Endometrial microvascular endothelial cells (primary cell): Measurements from ENCODE around the gene RAVER1. TPM values are rescaled to one million over a fixed set of nuclear protein-coding genes. Genes with fewer than 3 reads are reported as not detected.

Source experiments
- in situ Hi-C: cut with HindIII; loops from 2 replicates; pipeline ENCODE4 v1.10.0; 2017; ENCODE audit warnings: low sequenced_read_pairs, low pct_unique_long_range_greater_than_20kb; ENCODE audit errors: inconsistent ontology term
- total RNA-seq: library from RNA; depleted of rRNA; stranded (reverse); fragments of >200 nt; gene quantifications from one replicate; pipeline ENCODE4 v1.2.3, GENCODE V29; 2015; ENCODE audit errors: inconsistent ontology term

RAVER1 gene
- total RNA-seq, 1 donor from 2014 or later = 28.1 TPM

DNA sequence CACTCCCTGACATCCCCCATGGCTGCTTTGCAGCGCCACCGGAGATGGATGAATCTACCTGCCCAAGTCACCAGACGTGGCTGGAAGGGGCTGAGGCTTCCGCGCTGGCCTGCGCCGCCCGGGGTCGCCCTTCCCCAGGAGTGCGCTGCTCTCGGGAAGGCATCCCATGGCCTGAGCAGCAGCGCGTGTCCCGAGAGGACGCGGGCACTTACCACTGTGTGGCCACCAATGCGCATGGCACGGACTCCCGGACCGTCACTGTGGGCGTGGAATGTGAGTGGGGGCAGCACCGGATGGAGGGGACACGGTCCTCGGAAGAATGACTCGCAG, 39.0 kb downstream of the RAVER1 start:
- in situ Hi-C loops = no loop called here

- in situ Hi-C loops = no loop called here
These were observed 39.5 kb downstream of the RAVER1 start for GRCh38 chr19:10293637-10294367.

DNA sequence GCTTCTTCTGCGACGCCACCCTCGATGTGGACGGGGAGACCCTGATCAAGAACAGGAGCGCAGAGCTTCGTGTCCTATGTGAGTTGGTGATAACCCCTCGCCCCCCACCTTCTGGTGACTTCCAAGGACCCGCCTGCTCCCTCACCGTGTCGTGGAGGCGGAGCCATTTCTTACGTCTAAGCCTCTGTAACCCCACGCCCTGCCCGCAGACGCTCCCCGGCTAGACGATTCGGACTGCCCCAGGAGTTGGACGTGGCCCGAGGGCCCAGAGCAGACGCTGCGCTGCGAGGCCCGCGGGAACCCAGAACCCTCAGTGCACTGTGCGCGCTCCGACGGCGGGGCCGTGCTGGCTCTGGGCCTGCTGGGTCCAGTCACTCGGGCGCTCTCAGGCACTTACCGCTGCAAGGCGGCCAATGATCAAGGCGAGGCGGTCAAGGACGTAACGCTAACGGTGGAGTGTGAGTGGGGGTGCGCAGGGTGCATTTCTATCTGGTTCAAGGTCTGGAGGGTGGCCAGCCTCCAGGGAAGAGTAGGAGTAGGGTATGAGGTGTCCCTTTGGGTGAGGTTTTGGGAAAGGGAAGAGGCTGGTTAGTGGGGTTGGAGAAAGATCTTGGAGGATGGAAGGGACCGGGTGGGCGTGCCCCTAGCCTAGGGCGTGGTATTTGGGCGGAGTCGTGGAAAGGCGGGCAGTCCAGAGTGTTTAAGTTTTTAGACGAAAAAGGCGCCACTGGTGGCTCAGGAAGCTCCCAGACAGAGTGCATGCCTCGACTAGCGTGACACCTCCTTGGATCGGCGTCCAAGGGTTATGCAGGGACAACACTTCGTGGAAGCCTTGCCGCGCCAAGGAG, 40.3 kb downstream of the RAVER1 start:
- in situ Hi-C loops = no loop called here

DNA sequence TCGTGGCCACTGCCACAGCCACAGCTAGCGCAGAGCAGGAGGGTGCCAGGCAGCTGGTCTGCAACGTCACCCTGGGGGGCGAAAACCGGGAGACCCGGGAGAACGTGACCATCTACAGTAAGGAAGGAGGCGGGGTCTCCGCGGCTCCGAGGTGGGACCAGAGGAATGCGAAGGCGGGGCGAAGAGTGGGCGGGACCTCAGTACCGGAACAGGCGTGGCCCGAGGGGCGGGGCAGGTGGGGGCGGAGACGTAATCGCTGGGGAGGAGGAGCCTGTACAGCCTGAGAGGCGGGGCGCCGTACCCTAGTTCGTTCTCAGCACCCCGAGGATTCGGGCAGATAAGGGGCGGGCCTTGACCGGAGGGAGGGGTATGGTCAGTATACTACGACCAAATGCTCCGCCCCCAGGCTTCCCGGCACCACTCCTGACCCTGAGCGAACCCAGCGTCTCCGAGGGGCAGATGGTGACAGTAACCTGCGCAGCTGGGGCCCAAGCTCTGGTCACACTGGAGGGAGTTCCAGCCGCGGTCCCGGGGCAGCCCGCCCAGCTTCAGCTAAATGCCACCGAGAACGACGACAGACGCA, 41.0 kb downstream of the RAVER1 start:
- in situ Hi-C loops = no loop called here

DNA sequence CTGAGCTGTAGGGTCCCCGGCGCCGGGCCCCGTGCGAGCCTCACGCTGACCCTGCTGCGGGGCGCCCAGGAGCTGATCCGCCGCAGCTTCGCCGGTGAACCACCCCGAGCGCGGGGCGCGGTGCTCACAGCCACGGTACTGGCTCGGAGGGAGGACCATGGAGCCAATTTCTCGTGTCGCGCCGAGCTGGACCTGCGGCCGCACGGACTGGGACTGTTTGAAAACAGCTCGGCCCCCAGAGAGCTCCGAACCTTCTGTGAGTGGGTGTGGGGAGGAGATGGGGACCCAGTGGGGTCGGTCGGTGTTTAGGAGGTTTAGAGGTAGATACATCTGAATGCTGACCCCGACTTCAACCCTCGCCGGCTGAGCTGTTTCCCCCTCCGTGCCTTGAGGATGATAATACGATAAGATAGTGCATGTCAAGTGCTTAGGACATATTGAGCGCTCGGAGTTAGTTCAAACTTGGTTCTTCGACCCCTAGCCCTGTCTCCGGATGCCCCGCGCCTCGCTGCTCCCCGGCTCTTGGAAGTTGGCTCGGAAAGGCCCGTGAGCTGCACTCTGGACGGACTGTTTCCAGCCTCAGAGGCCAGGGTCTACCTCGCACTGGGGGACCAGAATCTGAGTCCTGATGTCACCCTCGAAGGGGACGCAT, 41.6 kb downstream of the RAVER1 start:
- in situ Hi-C loops = no loop called here

GRCh38 chr19:10290876-10291553, 42.3 kb downstream of the RAVER1 start:
- in situ Hi-C loops = no loop called here

- in situ Hi-C loops = no loop called here
These were observed 42.9 kb downstream of the RAVER1 start for GRCh38 chr19:10290357-10290875.

DNA sequence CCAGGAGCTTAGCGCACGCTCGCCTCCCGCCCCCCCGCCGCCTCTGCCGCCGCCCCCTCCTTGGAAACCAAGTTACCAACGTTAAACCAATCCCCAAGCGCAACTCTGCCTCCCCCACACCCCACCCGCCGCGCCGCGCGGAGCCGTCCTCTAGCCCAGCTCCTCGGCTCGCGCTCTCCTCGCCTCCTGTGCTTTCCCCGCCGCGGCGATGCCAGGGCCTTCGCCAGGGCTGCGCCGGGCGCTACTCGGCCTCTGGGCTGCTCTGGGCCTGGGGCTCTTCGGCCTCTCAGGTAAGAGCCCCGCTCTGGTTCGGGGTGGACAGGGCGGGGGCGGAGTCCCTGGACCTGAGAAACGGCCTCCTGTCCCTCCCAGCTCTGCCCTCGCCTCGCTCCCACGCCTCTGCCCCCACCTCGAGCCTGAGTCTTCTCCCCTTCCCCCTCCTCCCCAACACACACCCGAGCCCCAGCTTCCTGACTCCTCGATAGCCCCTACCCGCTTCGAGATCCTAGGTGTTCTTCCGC, 43.4 kb downstream of the RAVER1 start, which contains the start of gene ICAM5:
ICAM5 (plus strand) TSS at position 117 of the 521 bp plus-strand sequence; CDS start at position 209, 92 bp downstream.
- in situ Hi-C loops = no loop called here

DNA sequence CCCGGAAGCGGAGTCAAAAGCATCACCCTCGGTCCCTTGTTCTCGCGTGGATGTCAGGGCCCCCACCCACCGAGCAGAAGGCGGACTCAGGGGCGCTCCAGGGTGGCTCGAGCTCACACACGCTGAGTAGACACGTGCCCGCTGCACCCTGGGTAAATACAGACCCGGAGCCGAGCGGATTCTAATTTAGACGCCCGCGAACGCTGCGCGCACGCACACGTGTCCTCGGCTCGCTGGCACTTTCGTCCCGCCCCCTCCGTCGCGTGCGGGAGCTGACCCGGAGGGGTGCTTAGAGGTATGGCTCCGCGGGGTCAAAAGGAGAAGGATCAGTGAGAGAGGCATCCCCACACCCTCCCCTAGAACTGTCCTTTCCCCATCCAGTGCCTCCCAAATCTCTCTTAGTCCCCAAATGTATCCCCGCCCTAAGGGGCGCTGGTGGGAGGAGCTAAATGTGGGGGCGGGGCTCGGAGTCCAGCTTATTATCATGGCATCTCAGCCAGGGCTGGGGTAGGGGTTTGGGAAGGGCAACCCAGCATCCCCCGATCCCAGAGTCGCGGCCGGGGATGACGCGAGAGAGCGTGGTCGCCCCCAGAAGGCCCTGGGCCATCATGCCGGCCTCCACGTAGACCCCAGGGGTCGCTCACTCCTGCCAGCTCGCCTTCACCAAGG, 44.0 kb downstream of the RAVER1 start:
- in situ Hi-C loops = no loop called here

DNA sequence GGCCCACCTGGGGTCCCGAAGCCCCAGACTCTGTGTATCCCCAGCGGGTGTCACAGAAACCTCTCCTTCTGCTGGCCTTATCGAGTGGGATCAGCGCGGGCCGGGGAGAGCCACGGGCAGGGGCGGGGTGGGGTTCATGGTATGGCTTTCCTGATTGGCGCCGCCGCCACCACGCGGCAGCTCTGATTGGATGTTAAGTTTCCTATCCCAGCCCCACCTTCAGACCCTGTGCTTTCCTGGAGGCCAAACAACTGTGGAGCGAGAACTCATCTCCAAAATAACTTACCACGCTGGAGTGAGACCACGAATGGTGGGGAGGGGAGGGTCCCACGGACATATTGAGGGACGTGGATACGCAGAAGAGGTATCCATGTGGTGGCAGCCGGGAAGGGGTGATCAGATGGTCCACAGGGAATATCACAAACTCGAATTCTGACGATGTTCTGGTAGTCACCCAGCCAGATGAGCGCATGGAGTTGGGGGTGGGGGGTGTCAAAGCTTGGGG, 44.6 kb downstream of the RAVER1 start:
- in situ Hi-C loops = no loop called here

- in situ Hi-C loops = no loop called here
These were observed 46.3 kb downstream of the RAVER1 start, which contains the start of gene ICAM4 for GRCh38 chr19:10286803-10287737. Gene ICAM4 (plus strand): TSS chr19:10286955. CDS start chr19:10287013, 58 bp downstream.

DNA sequence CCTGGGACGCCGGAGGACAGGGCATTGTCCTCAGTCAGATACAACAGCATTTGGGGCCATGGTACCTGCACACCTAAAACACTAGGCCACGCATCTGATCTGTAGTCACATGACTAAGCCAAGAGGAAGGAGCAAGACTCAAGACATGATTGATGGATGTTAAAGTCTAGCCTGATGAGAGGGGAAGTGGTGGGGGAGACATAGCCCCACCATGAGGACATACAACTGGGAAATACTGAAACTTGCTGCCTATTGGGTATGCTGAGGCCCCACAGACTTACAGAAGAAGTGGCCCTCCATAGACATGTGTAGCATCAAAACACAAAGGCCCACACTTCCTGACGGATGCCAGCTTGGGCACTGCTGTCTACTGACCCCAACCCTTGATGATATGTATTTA, 47.9 kb downstream of the RAVER1 start:
- in situ Hi-C loops = no loop called here

- in situ Hi-C loops = no loop called here
These were observed 48.4 kb downstream of the RAVER1 start for GRCh38 chr19:10284960-10285278.

GRCh38 chr19:10284065-10284959, 49.0 kb downstream of the RAVER1 start:
- in situ Hi-C loops = no loop called here

DNA sequence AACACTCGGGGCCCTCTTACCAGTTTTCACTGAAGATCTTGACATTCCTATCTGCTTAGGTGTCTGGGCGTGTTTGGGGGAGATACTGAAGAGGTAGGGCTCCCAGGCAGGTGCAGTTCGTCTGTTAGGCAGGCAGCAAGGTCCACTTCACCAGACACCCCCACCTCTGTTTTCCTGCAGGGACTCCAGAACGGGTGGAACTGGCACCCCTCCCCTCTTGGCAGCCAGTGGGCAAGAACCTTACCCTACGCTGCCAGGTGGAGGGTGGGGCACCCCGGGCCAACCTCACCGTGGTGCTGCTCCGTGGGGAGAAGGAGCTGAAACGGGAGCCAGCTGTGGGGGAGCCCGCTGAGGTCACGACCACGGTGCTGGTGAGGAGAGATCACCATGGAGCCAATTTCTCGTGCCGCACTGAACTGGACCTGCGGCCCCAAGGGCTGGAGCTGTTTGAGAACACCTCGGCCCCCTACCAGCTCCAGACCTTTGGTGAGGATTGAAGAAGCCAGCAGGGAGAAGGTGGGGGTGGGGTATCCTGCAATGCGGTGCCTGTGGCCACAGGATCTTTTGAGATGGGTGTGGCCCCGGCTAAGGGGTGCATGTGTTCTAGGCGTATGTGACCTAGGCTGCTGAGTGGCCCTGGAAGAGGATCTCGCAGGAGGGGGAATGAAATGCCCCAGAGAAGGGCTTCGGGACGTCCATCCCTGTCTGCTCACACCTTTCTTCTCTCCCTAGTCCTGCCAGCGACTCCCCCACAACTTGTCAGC, 49.8 kb downstream of the RAVER1 start:
- in situ Hi-C loops = no loop called here
